ENCODE results near the gene ZSCAN1. TPM values are rescaled to one million over a fixed set of nuclear protein-coding genes. Genes with fewer than 3 reads are reported as not detected.

ZSCAN1 gene
- total RNA-seq, 4 donors from 2014 or later = not detected

DNA sequence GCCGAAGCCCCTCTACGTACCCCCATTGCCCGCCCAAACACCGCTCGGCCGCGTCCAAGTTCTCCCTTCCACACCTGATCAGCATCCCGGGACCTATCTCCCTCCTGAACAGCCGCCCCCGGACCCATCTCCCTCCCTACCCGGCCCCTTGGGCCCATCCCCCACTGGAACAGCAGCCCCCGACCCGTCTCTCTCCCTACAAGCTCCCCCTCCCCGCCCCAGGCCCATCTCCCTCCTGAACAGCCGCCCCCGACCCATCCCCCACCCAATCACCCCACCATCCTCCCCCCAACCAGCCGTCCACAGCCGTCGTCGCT lies 610 bp downstream of the ZSCAN1 start:
- DNase-seq = no peak
- H3K36me3 ChIP-seq = no peaks in the 10 kb centered on the region
- peaks cover 0 to 26% (median 12%) of the 10 kb centered on the region in 4 donors for H3K9me3 ChIP-seq
- no peaks in the 10 kb centered on the region for H3K27me3 ChIP-seq
- H3K4me1 ChIP-seq = no peaks in the 10 kb centered on the region
- peak overlapping the region in 2 of 4 donors; percentile 47 to 48 for H3K4me3 ChIP-seq
- TF ChIP-seq, protein P1, sequence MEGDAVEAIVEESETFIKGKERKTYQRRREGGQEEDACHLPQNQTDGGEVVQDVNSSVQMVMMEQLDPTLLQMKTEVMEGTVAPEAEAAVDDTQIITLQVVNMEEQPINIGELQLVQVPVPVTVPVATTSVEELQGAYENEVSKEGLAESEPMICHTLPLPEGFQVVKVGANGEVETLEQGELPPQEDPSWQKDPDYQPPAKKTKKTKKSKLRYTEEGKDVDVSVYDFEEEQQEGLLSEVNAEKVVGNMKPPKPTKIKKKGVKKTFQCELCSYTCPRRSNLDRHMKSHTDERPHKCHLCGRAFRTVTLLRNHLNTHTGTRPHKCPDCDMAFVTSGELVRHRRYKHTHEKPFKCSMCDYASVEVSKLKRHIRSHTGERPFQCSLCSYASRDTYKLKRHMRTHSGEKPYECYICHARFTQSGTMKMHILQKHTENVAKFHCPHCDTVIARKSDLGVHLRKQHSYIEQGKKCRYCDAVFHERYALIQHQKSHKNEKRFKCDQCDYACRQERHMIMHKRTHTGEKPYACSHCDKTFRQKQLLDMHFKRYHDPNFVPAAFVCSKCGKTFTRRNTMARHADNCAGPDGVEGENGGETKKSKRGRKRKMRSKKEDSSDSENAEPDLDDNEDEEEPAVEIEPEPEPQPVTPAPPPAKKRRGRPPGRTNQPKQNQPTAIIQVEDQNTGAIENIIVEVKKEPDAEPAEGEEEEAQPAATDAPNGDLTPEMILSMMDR (IDR thresholded peaks at IDR 0.05) = no peak
- peak overlapping the region in 1 of 4 donors; percentile 48 for H3K27ac ChIP-seq

- H3K27me3 ChIP-seq = no peaks in the 10 kb centered on the region
- H3K9me3 ChIP-seq = peaks cover 0 to 30% (median 10%) of the 10 kb centered on the region in 4 donors
- H3K27ac ChIP-seq = no peak overlapping the region
- TF ChIP-seq, protein P1 (IDR thresholded peaks at IDR 0.05) = no peak
- no peak for TF ChIP-seq POLR2A (IDR thresholded peaks at IDR 0.05)
- no peaks in the 10 kb centered on the region for H3K36me3 ChIP-seq
- no peak for DNase-seq
- no peak overlapping the region for H3K4me3 ChIP-seq
- no peaks in the 10 kb centered on the region for H3K4me1 ChIP-seq
Observed at GRCh38 chr19:58035863-58036262, 2.0 kb downstream of the ZSCAN1 start.

GRCh38 chr19:58037927-58038687 lies 4.3 kb downstream of the ZSCAN1 start:
- H3K27me3 ChIP-seq = no peaks in the 10 kb centered on the region
- no peaks in the 10 kb centered on the region for H3K4me1 ChIP-seq
- TF ChIP-seq, protein P1 (IDR thresholded peaks at IDR 0.05) = no peak
- TF ChIP-seq POLR2A (IDR thresholded peaks at IDR 0.05) = no peak
- H3K9me3 ChIP-seq = peaks cover 0 to 41% (median 14%) of the 10 kb centered on the region in 4 donors
- H3K4me3 ChIP-seq = no peak overlapping the region
- H3K36me3 ChIP-seq = no peaks in the 10 kb centered on the region
- no peak for DNase-seq
- no peak overlapping the region for H3K27ac ChIP-seq

DNA sequence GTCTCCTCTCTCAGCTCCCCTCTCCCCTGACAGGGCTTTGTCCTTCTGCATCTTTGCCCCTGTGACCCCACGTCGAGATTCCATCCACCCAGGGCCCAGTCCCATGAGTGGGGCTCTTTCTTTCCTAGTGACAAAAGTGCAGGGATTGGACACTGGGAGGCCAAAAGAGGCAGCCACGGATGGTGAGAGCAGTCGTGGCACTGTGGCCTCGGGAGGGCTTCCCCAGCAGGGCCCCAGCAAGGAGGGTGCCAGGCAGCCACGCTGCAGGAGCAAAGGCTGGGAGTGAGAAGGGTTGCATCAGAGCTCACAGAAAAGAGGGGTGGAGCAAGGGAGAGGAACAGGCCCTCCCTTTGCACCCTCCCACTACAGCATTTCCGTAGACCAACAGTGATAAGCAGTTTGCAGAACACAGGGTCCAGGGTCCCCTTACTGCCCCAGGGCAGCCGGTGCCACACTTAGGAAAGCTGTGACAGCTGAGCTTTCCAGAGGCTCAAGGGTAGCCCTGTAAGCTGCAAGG lies 4.9 kb downstream of the ZSCAN1 start:
- Histone ChIP-seq H3K4me1 (no peaks in the 10 kb centered on the region), H3K4me3 (no peak overlapping the region), H3K27me3 (no peaks in the 10 kb centered on the region), H3K36me3 (no peaks in the 10 kb centered on the region), H3K9me3 (peaks cover 0 to 41% (median 12%) of the 10 kb centered on the region in 4 donors), H3K27ac (no peak overlapping the region)
- TF ChIP-seq, protein P1 (IDR thresholded peaks at IDR 0.05) = no peak
- TF ChIP-seq POLR2A (IDR thresholded peaks at IDR 0.05) = no peak
- DNase-seq = no peak

- peaks cover 0 to 49% (median 17%) of the 10 kb centered on the region in 4 donors for H3K9me3 ChIP-seq
- H3K36me3 ChIP-seq = no peaks in the 10 kb centered on the region
- no peak for DNase-seq
- H3K4me3 ChIP-seq = no peak overlapping the region
- no peak for TF ChIP-seq POLR2A (IDR thresholded peaks at IDR 0.05)
- TF ChIP-seq, protein P1 (IDR thresholded peaks at IDR 0.05) = no peak
- no peaks in the 10 kb centered on the region for H3K27me3 ChIP-seq
- H3K4me1 ChIP-seq = no peaks in the 10 kb centered on the region
- H3K27ac ChIP-seq = no peak overlapping the region
Observed at GRCh38 chr19:58040751-58041525, 7.1 kb downstream of the ZSCAN1 start.
